GM21528 (cell line): ENCODE data around the gene ACO1.

Experiments used
- ATAC-seq: cut with Tn5 transposase; IDR thresholded peaks from one replicate; pipeline ENCODE4 v1.9.1; 2021; ENCODE audit warnings: mild to moderate bottlenecking, moderate library complexity; ENCODE audit not compliant: unreplicated experiment, low FRiP score

Gene ACO1

GRCh38 chr9:32483343-32483742, 98.9 kb downstream of the ACO1 start:
- no peak for ATAC-seq

DNA sequence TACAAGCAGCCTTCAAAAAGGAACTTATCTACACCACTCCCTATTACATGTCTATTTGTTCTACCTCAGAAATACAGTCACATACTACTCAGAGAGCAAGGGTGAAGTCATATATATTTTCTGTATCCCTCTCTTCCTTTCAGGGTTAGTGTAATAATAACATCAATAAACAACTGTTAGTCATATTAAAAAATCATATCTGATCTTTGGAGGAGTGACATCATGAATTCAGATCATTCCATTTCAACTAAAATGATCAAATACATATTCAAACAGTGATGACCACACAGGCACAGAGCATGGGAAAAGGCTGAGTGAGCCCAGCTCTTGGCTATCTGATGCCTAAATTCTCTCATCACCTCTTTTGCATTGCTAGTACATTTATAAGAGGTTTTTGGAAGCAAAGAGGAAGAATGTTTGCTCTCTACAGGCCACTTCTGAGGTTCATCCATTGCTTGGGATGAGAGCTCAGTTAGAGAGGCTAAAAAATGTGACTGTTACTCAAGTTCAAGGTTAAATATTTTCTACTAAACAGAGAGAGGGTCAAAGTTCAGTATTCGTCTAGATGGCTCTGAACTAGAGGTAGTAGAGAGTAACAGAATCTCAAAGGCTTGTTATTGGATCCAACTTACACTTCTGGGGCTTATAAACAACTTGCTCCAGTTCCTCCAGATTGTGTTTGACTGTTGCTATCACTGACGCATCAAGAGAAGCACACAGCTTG, 102.6 kb downstream of the ACO1 start:
- ATAC-seq: no peak

DNA sequence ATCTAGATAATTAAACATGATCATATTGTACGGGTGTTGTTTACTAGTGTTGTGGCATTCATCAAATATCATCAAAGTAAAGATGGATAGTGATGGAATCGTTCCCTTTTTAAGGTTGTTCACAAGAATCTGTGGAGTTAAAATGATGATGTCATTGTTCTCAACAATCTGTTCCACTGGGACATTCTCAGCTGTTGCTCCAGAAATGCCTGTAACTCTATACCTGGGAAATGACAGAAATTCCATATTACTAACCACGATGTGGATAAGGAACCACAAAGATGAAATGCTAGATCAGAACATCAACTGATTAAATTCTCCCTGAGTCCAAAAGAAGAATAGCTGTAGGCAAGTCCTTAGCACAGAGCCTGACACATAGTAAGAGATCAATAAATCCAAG, 103.5 kb downstream of the ACO1 start:
- no peak for ATAC-seq

GRCh38 chr9:32490601-32491000, 106.2 kb downstream of the ACO1 start:
- no peak for ATAC-seq

- no peak for ATAC-seq
Measured at GRCh38 chr9:32497921-32498320, 113.5 kb downstream of the ACO1 start.

DNA sequence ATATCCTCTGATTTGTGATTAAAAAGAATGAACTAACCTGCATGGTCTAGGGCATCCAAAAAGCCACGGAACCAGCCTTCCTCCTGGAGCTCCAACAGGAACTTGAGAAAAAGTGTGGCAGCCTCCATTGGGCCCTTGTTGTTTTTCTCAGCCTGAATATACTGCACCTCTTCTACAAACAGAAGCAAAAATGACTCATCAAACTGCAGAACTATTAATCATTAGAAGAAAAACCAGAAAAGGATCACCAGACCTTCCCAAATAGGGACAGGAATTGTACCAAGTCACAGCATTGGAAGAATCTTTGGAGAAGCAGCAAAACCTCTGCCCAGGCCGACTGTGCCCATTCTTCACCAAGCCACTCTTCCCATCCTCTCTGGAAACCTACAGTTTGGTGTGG, 116.3 kb downstream of the ACO1 start:
- no peak for ATAC-seq

- ATAC-seq: no peak
Measured at GRCh38 chr9:32501868-32502267, 117.4 kb downstream of the ACO1 start.

GRCh38 chr9:32502464-32502863, 118.0 kb downstream of the ACO1 start:
- ATAC-seq: no peak

DNA sequence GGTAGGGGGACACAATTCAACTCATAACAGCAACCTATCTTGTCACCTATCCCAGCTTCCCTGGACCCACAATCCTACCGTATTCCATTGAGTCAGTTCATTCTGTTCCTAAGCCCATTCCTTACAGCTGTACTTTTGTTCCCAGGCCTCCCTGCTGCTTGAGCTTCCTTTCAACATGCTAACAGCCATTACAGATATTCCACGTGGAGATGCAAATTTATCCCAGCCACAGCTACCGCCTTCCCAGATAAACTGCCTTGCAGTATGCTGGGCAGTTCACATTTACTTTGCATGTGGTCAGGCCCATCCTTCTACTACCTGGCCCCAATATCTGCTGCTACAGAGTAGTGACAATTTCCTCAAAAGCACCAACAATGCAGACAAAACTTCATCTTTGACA, 118.6 kb downstream of the ACO1 start:
- ATAC-seq: no peak
